Activated T-cell treated with anti-CD3 and anti-CD28 coated beads, Interleukin-2, amount 50 U/mL, for 1 hour (primary cell): ENCODE measurements around the gene DGKD.

ENCODE experiments used
- DNase-seq: peaks from one replicate; pipeline ENCODE4 v3.0.0-alpha.2; 2020

Gene DGKD

DNA sequence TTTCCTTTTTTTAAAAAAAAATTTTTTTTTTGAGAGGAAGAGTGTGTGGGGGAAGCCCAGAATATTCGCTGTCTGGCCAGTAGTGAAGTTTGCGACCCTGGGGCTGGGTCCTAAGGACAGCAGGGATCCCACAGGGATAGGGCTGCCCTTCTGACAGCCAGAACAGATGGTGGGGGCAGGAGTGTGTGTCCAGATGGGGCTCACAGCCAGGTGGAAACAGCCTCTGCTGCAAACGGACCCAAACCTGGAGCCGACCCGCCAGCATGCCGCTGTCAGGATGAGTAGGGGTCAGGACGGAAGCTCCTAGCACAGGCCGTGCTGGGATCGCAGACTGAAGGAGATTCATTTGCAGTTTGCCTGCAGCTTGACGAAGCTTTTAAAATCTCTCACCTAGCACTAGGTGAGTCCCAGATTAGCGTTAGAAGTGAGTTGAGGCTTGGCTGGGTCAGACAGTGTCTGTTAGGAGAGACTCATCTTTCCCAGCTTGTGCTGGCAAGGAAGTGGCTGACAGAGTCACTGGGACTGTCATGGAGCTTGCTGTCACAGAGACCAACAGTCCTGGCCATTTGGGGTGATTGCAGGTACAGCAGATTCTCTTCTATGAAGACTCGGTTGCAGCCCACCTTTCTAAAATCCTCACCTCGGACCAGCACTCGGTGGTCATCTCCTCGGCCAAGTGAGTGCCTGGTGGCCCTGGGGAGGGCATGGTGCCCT is 93.4 kb downstream of the DGKD start:
- no peak for DNase-seq

DNA sequence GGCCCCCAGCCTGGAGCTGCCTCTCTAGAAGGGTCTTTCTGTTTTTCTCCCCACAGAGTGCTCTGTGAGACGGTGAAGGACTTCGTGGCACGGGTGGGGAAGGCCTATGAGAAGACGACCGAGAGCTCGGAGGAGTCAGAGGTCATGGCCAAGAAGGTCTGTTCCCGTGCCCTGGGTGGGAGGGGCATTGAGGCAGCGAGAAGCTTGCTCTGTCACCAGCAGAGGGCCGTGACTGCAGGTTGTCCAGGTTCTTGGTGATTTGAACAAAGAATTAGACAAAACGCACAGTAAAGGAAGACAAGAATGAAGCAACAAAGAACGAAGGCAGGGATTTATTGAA is 93.9 kb downstream of the DGKD start:
- DNase-seq: no peak

DNA sequence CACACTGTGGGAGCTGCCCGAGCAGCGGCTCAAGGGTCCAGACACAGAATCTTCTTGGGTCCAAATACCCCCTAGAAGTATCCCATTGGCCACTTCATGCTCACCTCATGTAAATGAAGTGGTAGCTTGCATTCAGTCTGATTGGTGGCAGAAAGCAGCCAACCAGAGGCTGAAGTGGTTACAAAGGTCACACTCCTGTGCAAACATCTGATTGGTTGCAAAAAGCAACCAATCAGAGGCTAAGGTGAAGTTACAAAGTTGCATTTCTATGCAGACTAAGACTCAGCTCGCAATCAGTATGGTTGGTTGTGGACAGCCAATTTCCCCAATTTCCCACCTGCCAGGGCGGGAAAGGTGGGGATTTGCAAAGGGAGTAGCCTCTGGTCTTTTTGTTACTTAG is 94.3 kb downstream of the DGKD start:
- DNase-seq: no peak

DNA sequence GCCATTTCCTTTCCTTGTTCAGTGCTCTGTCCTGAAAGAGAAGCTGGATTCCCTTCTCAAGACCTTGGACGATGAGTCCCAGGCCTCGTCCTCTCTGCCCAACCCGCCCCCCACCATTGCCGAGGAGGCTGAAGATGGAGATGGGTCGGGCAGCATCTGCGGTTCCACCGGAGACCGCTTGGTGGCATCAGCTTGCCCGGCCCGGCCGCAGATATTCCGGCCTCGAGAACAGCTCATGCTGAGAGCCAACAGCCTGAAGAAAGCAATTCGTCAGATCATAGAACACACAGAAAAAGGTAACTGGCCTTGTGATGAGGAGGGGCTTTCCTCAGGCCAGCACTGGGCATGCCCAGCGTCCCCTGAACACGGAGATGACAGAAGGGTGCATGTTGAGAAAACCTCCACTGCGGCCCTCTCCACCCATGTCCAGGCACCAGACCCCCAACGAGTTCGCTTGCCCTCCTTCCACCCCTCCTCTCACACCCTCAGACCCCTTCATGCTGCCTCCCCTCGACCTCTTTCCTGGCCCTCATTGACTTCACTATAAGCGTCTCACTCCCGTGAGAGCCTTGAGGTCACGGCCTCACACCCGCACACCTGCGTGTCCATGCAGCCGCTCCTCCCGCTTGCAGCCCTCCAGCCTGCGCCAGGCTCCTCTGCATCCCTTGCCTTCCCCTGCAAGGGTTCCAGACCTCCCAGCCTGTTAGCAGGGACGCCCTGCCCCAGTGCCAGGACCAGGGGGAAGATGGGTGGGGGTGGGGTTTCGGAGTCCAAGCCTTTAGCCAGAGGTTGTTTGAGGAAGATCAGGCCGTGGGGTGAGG is 95.0 kb downstream of the DGKD start:
- DNase-seq: no peak

DNA sequence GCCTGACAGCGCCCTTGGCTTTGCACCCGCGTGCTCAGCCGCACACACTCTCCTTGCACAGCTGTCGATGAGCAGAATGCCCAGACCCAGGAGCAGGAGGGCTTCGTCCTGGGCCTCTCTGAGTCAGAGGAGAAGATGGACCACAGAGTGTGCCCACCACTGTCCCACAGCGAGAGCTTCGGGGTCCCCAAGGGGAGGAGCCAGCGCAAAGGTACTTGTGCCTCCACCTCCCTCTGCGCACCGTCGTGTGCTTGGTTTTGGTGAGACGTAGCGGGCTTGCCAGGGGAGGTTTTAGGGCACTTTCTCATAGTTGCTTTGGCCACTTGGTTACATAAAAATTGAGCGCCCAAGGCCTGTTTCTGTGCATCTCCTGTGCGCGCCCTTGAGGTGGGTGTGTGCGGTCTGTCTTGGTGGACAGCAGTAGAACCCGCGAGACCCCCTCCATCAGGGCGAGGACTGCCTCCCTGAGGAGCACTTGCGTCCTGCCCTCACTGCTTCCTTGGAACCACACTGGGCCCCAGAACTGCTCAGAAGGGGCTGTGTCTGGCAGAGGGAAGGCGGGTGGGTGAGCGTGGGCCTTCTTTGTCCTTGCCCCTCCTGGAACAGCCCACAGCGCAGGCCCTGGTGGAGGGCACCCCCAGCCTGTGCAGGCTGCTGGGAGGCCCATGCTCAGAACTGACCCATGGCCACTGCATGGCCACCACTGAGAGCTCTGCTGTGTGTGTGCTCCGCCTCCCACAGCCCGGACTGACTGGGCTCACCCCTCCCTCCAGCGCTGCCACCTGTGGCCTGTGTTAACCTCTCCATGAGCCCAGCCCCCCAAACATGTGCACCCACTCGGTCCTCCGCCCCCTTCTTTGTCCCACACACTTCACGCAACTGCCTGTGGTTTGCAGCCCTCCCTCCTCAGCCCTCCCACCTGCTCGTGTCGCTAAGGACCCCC is 95.9 kb downstream of the DGKD start:
- no peak for DNase-seq

DNA sequence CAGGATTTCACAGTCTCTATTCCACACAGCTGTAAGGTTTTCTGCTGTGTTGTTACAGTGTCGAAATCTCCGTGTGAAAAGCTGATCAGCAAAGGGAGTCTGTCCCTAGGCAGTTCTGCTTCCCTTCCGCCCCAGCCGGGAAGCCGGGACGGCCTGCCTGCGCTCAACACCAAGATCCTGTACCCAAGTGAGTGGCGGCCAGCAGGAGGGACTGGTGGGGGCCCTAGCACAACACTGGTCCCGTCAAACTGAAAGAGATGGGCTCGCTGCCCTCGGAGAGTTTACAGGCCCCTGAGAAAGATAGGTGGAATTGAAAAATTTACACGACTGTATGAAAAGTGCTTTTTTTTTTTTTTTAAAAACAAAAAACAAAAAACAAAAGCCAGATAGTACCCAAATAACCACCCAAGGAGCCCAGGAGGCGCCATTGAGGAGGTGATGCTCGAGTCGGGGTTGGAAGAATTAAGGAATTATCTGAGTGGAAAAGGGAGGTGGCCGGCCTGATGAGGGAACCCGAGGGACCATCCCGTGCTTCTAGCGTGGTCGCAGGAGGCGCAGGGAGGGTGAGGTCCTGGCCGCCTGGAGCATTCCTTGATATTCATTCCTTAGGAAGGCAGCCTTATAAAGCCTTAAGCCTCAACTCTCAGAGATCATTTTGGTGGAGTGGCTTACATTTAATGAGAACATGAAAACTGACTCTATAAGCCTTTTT is 96.7 kb downstream of the DGKD start:
- DNase-seq: no peak

DNA sequence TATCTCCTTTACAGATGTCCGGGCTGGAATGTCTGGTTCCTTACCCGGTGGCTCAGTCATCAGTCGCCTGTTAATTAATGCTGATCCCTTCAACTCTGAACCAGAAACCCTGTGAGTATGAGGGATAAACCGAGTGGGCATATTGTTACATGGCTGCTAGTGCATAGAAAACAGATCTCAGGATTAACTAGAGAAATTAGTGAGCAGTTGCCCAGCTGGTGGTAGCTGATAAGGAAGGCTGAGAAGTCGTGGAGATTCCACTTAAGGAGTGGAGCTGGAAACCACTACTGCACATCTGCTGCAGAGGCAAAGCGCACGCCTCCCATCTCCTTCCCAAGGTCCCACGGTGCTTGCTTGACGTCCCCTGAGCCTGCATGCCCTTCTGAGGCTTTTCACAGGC is 97.7 kb downstream of the DGKD start:
- DNase-seq: no peak

DNA sequence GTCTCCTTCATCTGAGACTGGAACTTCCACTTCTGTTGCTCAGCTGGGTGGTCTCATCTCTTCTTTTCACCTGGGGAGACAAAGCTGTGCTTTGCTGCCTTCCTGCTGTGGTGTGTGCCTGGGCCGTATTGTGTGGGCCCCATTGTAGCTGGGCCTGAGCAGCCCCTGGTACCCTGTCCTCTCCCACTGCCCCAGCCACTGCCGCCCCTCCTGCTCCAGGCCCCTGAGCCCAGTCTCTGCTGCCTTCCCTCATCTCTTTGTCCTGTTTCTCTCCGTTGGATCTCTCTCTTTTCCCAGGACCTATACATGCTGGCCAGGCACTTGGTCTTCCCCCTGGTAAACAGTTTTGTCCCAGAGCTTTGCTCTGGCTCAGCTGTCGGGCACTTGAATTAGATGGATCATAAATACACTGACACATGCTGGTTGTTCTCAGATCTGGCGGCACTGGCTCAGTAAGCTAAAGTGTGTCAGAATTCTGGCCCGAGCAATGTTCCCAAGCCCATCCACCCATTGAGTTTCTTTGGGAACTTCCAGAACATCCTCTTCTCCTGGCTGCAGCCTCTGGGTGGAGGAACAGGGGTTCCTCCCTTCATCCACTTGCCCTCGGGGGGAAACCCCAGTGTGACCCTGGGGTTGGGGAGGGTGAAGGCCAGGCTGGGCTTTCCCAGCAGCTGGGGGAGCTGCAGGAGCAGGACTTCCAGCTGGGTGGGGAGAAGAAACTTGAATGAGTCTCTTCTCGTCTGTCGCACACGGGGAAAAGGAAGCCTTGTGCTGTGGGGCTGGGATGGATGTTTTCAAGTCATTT is 99.0 kb downstream of the DGKD start:
- no peak for DNase-seq

DNA sequence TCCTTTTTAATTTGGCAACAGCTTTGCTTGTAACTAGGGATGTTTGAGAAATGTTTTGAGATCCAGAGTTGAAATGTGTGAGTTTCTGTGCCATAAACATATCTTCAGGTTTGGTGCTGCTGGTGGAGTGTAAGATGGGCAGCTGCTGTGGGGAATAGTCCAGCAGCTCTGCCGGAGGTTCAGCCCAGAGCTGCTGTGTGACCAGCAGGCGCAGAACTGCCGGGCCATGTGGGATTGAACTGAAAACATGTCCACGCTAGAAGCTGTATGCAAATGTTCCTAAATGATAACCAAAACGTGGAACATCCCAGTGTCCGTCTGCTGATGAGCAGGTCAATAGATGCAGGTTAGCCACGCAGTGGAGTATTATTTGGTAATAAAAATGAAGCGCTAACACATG is 99.6 kb downstream of the DGKD start:
- no peak for DNase-seq

DNA sequence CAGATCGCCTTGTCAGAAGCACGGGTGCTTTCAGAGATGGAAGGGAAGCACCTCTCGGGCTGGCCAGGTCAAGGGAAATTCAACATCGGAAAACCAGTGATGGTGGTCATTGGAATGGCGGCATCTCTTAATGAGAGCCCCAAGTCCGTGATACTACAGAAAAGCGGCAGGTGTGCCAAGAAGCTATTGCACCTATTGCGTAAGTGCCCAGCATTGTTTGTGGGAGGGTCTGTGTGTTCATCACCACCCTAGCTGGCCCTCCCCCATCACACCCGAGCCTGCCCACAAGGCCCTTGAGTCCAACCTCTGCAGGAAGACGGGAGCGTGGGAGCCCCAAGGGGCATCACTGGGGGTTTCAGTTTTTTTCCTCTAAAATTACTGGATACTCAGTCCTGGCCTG is 100.7 kb downstream of the DGKD start:
- DNase-seq: no peak

DNA sequence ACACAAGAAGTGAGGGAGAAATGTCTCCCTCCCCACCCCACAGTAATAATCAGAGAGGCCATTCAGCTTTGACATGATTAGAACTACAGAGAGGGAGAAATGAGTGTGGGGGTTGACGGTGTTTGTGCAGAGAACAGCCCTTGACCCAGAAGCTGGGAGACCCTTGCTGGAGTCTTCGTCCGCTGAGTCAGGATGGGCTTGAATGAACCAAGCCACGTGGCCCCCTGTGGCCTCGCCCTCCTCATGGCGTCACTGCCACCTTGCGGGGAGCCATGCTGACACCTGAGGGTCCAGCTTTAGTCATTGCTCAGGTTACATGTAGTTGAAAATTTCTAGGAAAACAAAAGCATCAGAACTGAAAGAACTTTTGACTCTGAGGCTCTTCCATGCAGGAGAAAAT is 101.2 kb downstream of the DGKD start:
- DNase-seq: no peak

DNA sequence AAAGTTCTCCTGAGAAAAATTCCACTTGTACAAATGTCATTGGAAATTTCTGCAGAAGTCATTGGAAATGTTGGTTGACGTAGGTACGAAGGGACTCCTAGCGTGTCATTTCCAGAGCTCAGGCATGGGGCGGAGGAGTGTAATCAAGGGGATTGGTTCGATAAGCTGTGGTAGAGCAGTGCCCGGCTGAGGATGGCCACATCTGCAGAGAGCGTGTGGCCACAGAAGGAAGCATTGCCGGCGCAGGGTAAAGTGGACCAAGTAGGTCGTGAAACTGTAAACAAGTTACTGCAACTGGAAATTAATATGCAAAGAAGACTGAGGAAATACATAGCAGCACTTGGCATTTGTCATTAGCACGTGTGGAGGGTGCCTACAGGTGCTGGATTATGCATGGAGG is 101.8 kb downstream of the DGKD start:
- no peak for DNase-seq

DNA sequence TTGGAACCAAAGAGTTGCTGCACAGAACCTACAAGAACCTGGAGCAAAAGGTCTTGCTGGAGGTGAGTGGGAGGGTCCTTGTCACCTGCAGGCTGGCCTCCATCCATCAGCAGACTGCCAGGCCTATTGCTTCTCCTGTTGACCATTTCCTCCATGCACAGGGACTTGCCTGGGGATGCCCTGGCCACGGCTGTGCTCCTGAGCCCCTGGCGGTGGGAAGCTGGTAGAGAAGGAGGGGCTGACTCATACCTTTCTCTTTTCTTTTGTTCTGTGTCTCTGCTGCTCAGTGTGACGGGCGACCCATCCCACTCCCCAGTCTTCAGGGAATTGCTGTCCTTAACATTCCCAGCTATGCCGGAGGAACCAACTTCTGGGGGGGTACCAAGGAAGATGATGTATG is 102.6 kb downstream of the DGKD start:
- no peak for DNase-seq

DNA sequence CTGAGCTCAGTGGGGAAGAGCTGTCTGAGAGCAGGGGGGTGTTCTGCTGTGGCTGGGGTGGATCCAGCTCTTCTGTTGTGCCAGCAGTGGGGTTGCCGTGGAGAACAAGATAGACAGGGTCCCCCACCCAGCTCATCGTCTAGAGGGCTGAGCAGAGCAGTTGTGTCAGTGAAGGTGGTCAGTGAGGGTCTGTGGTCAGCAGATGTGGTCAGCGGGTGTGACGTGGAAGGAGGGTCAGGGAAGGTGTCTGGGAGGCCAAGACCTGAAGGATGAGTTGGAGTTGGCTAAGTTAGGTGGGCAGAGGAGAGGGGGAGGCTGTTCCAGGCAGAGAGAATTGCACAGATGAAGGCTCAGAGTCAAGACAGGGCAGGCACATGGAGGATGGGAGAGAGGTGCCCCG is 103.1 kb downstream of the DGKD start:
- no peak for DNase-seq

DNA sequence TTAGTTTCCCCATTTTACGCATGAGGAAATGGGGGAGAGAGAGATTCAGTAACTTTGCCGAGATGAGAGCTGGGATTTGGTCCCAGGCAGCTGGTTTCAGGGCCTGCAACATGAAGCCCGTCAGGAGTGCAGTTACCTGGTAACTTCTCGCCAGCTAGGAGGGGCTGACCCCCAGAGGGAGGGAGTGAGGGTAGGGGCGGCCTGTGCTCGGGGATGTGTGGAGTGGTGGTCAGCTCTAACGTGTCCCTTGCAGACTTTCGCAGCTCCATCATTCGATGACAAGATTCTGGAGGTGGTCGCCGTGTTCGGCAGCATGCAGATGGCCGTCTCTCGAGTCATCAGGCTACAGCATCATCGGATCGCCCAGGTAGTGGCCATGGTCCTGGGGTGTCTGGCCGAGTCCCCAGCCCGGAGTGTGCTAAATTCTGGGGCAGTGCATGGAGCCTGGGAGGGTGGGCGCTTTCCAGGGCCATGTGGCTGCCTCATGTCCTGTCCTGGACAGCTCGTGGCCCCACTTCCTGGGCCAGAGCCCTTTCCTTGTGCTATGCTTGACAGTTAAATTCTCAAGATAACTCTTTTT is 103.8 kb downstream of the DGKD start:
- no peak for DNase-seq

DNA sequence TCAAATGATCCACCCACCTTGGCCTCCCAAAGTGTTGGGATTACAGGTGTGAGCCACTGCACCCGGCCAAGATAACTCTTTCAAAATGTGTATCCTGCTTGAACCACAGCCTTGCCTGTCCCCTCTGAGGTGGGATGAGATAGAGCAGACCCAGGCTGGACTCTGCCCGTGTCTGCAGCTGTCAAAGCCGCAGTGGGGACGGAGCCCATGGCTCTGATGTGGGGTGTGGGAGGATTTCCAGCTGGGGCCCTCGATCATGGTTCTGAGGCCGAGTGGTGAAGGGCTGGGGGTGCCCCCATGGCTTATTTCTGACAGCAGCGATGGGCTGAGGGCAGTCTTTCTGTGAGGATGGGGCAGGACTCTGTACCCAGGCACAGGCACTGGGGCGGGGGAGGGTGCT is 104.5 kb downstream of the DGKD start:
- DNase-seq: no peak

DNA sequence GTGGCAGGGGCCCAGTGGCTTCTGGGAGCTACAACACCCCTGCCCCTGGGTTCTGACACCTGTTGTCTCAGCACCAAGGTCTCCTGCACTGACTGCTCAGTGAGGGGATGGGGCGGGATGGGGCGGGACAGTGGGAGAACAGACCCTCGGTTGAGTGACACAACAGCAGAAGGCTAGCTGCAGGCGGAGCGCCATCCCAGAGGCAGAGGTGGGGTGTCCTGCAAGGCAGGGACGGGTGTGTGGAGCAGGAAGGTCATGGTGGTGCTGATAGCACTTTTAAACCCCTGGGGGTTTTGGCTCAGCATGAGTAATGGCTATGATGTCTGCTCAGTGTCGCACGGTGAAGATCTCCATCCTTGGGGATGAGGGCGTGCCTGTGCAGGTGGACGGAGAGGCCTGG is 105.1 kb downstream of the DGKD start:
- DNase-seq: no peak

DNA sequence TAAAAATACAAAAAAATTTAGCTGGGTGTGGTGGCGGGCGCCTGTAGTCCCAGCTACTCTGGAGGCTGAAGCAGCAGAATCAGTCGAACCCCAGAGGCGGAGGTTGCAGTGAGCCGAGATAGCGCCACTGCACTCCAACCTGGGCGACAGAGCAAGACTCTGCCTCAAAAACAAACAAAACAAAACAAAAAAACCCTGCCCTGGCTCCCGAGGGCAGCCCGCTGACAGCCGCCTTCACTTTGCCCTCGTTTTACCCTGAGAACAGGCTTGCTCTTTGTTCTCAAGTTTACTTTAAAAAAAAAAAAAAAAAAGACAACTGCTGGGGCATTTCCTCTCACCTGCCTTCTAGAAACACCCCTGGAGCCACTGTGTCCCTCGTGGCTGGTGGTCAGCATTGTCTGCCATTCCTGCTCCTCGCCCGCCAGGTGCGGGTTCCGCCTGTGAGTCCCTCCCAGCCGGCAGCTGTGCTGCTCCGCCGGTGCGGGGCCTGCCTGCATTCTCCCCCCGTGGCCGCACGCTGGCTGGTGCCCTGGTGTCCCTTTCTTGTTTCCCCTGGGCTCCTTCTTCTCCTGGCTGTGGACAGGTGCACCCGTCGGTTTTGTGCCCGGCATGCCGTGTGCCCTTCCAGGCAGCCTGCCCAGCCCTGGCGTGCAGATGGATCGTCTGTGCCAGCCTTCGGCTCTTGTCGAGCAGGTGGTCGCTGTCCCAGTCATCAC is 106.6 kb downstream of the DGKD start:
- no peak for DNase-seq

DNA sequence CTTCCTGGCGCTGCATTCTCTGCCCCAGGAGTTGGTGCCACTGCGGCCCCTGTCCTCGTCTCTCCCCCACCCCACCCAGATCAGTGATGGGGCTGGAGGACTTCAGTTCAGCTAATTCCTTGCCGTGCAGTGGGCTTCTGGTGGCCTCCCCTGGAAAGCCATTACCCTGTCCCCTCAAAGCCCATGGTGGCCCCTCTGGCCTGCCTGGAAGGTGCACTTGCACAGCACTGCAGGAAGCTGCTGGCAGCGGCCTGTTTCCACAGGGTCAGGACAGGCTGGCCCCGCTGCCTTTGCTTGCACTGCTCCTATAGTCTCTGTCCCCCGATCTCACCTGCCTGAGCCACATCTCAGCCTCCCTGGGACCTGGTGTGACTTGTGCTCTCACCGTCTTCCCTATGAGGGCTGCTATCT is 107.2 kb downstream of the DGKD start:
- DNase-seq: no peak

DNA sequence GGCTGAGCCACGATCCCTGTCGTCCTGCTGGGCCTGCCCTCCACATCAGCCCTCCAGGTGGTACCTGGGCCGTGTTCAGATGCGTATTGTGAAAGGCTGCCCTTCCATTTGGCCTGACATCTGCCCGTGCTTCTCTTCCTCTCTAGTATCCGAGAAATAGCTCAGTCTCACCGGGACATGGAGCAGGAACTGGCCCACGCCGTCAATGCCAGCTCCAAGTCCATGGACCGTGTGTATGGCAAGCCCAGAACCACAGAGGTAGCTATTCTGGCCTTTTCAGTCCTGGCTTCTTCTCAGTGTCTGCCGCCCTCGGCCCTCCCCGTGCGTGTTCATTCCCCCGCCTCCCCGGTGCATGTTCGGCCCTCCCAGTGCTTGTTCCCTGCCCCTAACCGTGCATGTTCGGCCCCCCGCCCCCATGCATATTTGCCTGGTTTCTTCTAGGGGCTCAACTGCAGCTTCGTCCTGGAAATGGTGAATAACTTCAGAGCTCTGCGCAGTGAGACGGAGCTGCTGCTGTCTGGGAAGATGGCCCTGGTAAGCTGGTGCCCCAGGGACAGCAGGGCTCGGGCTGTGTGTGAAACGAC is 108.0 kb downstream of the DGKD start:
- DNase-seq: no peak
